ENCODE measurements around the gene PIK3CA. TPM values are rescaled to one million over a fixed set of nuclear protein-coding genes. Genes with fewer than 3 reads are reported as not detected.
"Not testable (repeated sequence)": the region's sequence is repeated elsewhere in the genome, so short reads cannot be mapped to it uniquely, and the experiment has no call there.

Gene PIK3CA
- total and polyA plus RNA-seq, 10 donors = 4.9 to 40.2 (median 30.9) TPM

GRCh38 chr3:179247289-179248015 lies 99.3 kb downstream of the PIK3CA start:
- Histone ChIP-seq H3K27me3 (replicated peaks in 1 of 7) (no peaks in the 10 kb centered on the region), H3K9me3 (no peaks in the 10 kb centered on the region), H3K4me3 (no peak overlapping the region), H3K36me3 (peaks cover 0 to 55% (median 2%) of the 10 kb centered on the region in 6 donors), H3K4me1 (no peaks in the 10 kb centered on the region), H3K27ac (no peak overlapping the region)
- intact Hi-C loops (cut with DNase I; ENCODE audit: low total_unique reads) = no loop called here
- WGBS, 5 donors = 93 to 99% (median 98%) methylated on average over 3 of the region's 3 CpGs
- TF ChIP-seq POLR2A (IDR thresholded peaks at IDR 0.05) = no peak
- no peak for TF ChIP-seq CTCF (IDR thresholded peaks at IDR 0.05 in 8 of 11, conservative IDR thresholded peaks at IDR 0.05 in 3 of 11)
- no peak for TF ChIP-seq POLR2AphosphoS5 (IDR thresholded peaks at IDR 0.05)
- DNase-seq = no peak

- TF ChIP-seq POLR2A (IDR thresholded peaks at IDR 0.05) (no peak), POLR2AphosphoS5 (IDR thresholded peaks at IDR 0.05) (no peak), CTCF (IDR thresholded peaks at IDR 0.05 in 8 of 11, conservative IDR thresholded peaks at IDR 0.05 in 3 of 11) (no peak)
- H3K27ac ChIP-seq = no peak within 1 kb of the TSS
- no peaks in the 10 kb centered on the region for H3K27me3 ChIP-seq (replicated peaks in 1 of 7)
- H3K4me1 ChIP-seq = no peaks in the 10 kb centered on the region
- no peak within 1 kb of the TSS for H3K4me3 ChIP-seq
- H3K9me3 ChIP-seq = no peaks in the 10 kb centered on the region
- no peak for DNase-seq
- H3K36me3 ChIP-seq = peaks cover 0 to 34% (median 2%) of the 10 kb centered on the region in 6 donors
- 93 to 98% (median 95%) methylated on average over 6 of the region's 6 CpGs for WGBS, 5 donors
- intact Hi-C loops (cut with DNase I; ENCODE audit: low total_unique reads) = no loop called here
Observed at GRCh38 chr3:179250803-179251476, 102.8 kb downstream of the PIK3CA start, which contains the start of gene KCNMB3. TSS of gene KCNMB3 (minus strand) at chr3:179251114. CDS start at chr3:179250990, 124 bp downstream.

- intact Hi-C loops (cut with DNase I; ENCODE audit: low total_unique reads) = no loop called here
- peaks cover 0 to 5% (median 4%) of the 10 kb centered on the region in 6 donors for H3K4me1 ChIP-seq
Observed at GRCh38 chr3:179256813-179257212, 108.7 kb downstream of the PIK3CA start.

GRCh38 chr3:179257742-179258141 lies 109.6 kb downstream of the PIK3CA start:
- intact Hi-C loops (cut with DNase I; ENCODE audit: low total_unique reads); H3K27ac ChIP-seq; H3K4me1 ChIP-seq; H3K4me3 ChIP-seq; H3K27me3 ChIP-seq (replicated peaks in 1 of 7); DNase-seq; H3K36me3 ChIP-seq: not testable (repeated sequence)
- peaks cover 0 to 43% (median 34%) of the 10 kb centered on the region in 8 donors for H3K9me3 ChIP-seq
- 93 to 97% (median 95%) methylated on average over 11 of the region's 11 CpGs for WGBS, 5 donors

More at GRCh38 chr3:179256813-179257212, 108.7 kb downstream of the PIK3CA start:
- TF ChIP-seq POLR2AphosphoS5 (IDR thresholded peaks at IDR 0.05) (no peak), CTCF (IDR thresholded peaks at IDR 0.05 in 8 of 11, conservative IDR thresholded peaks at IDR 0.05 in 3 of 11) (no peak), POLR2A (IDR thresholded peaks at IDR 0.05) (no peak)
- no peak for DNase-seq
- H3K9me3 ChIP-seq = peaks cover 0 to 41% (median 33%) of the 10 kb centered on the region in 8 donors
- H3K36me3 ChIP-seq = no peaks in the 10 kb centered on the region
- H3K27me3 ChIP-seq (replicated peaks in 1 of 7) = no peaks in the 10 kb centered on the region
- no peak overlapping the region for H3K4me3 ChIP-seq
- 85 to 95% (median 95%) methylated on average over 2 of the region's 2 CpGs for WGBS, 5 donors
- no peak overlapping the region for H3K27ac ChIP-seq

Measured in spleen (tissue), 11 donors.